GM13976 (cell line): ENCODE data around the gene UBAC2.

ENCODE experiments used
- DNase-seq: peaks from one replicate; pipeline ENCODE4 v3.0.0; 2012; ENCODE audit warnings: low spot score
- CTCF ChIP-seq: IDR thresholded peaks from 2 replicates; pipeline ENCODE4 v1.5.1; 2012; ENCODE audit warnings: borderline replicate concordance, mild to moderate bottlenecking; ENCODE audit not compliant: insufficient read depth; ENCODE audit errors: extremely low read depth, missing control alignments, control extremely low read depth
- in situ Hi-C: fragments of 300-500 bp; cut with MboI; formaldehyde crosslinking; loops from one replicate; pipeline ENCODE4 v1.12.0; 2022; ENCODE audit warnings: low sequenced_read_pairs, mixed read lengths, inconsistent platforms; ENCODE audit not compliant: unreplicated experiment

The UBAC2 gene

GRCh38 chr13:99321709-99322108 is 121.1 kb downstream of the UBAC2 start:
- in situ Hi-C loops: no loop called here
- no peak for DNase-seq
- no peak for TF ChIP-seq CTCF

GRCh38 chr13:99322297-99323103 is 121.8 kb downstream of the UBAC2 start:
- in situ Hi-C loops: no loop called here
- peak; percentile 72 for DNase-seq
- no peak for TF ChIP-seq CTCF

GRCh38 chr13:99323488-99323887 is 122.8 kb downstream of the UBAC2 start:
- in situ Hi-C loops: no loop called here
- DNase-seq: no peak
- no peak for TF ChIP-seq CTCF

DNA sequence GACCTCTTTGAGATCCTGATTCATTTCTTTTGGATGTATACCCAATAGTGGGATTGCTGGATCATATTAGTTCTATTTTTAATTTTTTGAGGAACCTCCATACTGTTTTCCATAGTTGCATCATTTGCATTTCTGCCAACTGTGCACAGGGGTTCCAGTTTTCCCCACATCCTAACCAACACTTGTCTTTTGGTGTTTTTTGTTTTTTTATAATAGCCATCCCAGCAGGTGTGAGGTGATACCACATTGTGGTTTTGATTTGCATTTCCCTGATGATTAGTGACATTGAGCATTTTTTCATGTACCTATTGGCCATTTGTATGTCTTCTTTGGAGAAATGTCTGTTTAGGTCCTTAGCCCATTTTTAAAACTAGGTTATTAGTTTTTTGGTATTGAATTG is 125.4 kb downstream of the UBAC2 start:
- DNase-seq: no peak
- in situ Hi-C loops: no loop called here
- TF ChIP-seq CTCF: no peak

- DNase-seq: no peak
These were observed 126.5 kb downstream of the UBAC2 start for GRCh38 chr13:99327126-99327525.

GRCh38 chr13:99327761-99328160 is 127.1 kb downstream of the UBAC2 start:
- in situ Hi-C loops: no loop called here
- no peak for TF ChIP-seq CTCF
- DNase-seq: no peak

More at GRCh38 chr13:99327126-99327525, 126.5 kb downstream of the UBAC2 start:
- in situ Hi-C loops: no loop called here
- TF ChIP-seq CTCF: no peak
